Adrenal gland (tissue), 5 donors: ENCODE data around the gene NFS1.

Source experiments
- CTCF ChIP-seq, 6 experiments: fragments of 450-650 bp in 4 of 6; fragments of 200-600 bp in 2 of 6; sonication (generic) in 1 of 6; IDR thresholded peaks; 1 replicate in 5 of 6; 2 replicates in 1 of 6; pipeline versions ENCODE4 v1.5.1 to v1.8.0; 2016 to 2021; ENCODE audit warnings: antibody characterized with exemption in 6 of 6, mild to moderate bottlenecking in 2 of 6, moderate library complexity in 1 of 6
- POLR2A ChIP-seq, 2 donors: fragments of 450-650 bp; IDR thresholded peaks; one replicate each; pipeline ENCODE4 v1.6.1; 2017; ENCODE audit warnings: antibody characterized with exemption in 2 of 2, mild to moderate bottlenecking in 2 of 2, moderate library complexity in 1 of 2
- donor health status: DM: no; HTN: no; CAD: no.

- TF ChIP-seq POLR2A (IDR thresholded peaks at IDR 0.05) (no peak), CTCF (IDR thresholded peaks at IDR 0.05) (no peak)
Observed at GRCh38 chr20:35724321-35725230, 25.4 kb upstream of the NFS1 start.
